WTC11 (cell line): ENCODE measurements around the gene CTNNA2. TPM values are rescaled to one million over a fixed set of nuclear protein-coding genes. Genes with fewer than 3 reads are reported as not detected.
A peak's percentile ranks its signal among the peaks of the same experiment; 100 is the strongest.

Experiments used
- ATAC-seq: fragments of 200-7000 bp; cut with Tn5 transposase; 2 replicates; pipeline ENCODE4 v1.10.0; 2021; ENCODE audit warnings: mild to moderate bottlenecking, moderate library complexity
- CTCF ChIA-PET: fragments of 300-600 bp; sonication (Branson Sonifier 250); formaldehyde crosslinking; loops from one replicate; lab custom pipeline; 2021; ENCODE audit warnings: antibody characterized with exemption; lab: Charles Lee
- POLR2A ChIA-PET: fragments of 350-600 bp; sonication (Branson Sonifier 250); formaldehyde crosslinking; loops from one replicate; lab custom pipeline; 2021; ENCODE audit warnings: antibody characterized with exemption; lab: Charles Lee
- DNase-seq: peaks from one replicate; pipeline ENCODE4 v3.0.0; 2021; ENCODE audit warnings: low spot score
- H3K27ac Mint-ChIP-seq: 2 replicates; pipeline ENCODE4 v1.8.0; 2021; ENCODE audit warnings: mixed read lengths
- H3K27me3 Mint-ChIP-seq: 2 replicates; pipeline ENCODE4 v1.8.0; 2021; ENCODE audit warnings: low read depth, mild to moderate bottlenecking, moderate library complexity, mixed read lengths
- H3K36me3 Mint-ChIP-seq: 2 replicates; pipeline ENCODE4 v1.8.0; 2021; ENCODE audit warnings: mixed read lengths
- H3K4me1 Mint-ChIP-seq: 2 replicates; pipeline ENCODE4 v1.8.0; 2022; ENCODE audit warnings: mixed read lengths
- H3K4me3 Mint-ChIP-seq: 2 replicates; pipeline ENCODE4 v1.8.0; 2021; ENCODE audit warnings: mild to moderate bottlenecking, moderate library complexity, mixed read lengths
- H3K9me3 Mint-ChIP-seq: 2 replicates; pipeline ENCODE4 v1.8.0; 2021; ENCODE audit warnings: mixed read lengths
- ATF6 ChIP-seq: sonication (generic); formaldehyde crosslinking; IDR thresholded peaks from 2 replicates; pipeline ENCODE4 v1.8.1; 2023; ENCODE audit warnings: mild to moderate bottlenecking, missing genetic modification reagents
- CBFB ChIP-seq: sonication (generic); formaldehyde crosslinking; IDR thresholded peaks from 2 replicates; pipeline ENCODE4 v1.8.1; 2022; ENCODE audit warnings: mild to moderate bottlenecking, low read depth, missing genetic modification reagents
- E2F1 ChIP-seq: sonication (generic); formaldehyde crosslinking; IDR thresholded peaks from 2 replicates; pipeline ENCODE4 v1.8.0; 2022; ENCODE audit warnings: mild to moderate bottlenecking, missing genetic modification reagents
- ESRRA ChIP-seq: sonication (generic); formaldehyde crosslinking; IDR thresholded peaks from 2 replicates; pipeline ENCODE4 v1.8.1; 2022; ENCODE audit warnings: mild to moderate bottlenecking, missing genetic modification reagents, borderline replicate concordance
- ETV6 ChIP-seq: sonication (generic); formaldehyde crosslinking; IDR thresholded peaks from 2 replicates; pipeline ENCODE4 v1.8.1; 2022; ENCODE audit warnings: mild to moderate bottlenecking, missing genetic modification reagents
- FOXJ3 ChIP-seq: sonication (generic); formaldehyde crosslinking; IDR thresholded peaks from 2 replicates; pipeline ENCODE4 v1.9.0; 2021; ENCODE audit warnings: missing genetic modification reagents, mild to moderate bottlenecking, borderline replicate concordance
- GRHL2 ChIP-seq: fragments of 250-450 bp; sonication (Bioruptor Pico); IDR thresholded peaks from 2 replicates; pipeline ENCODE4 v1.8.0; 2022; ENCODE audit warnings: mild to moderate bottlenecking, moderate library complexity; ENCODE audit not compliant: insufficient replicate concordance, severe bottlenecking
- HMGA2 ChIP-seq: fragments of 250-450 bp; sonication (Bioruptor Pico); IDR thresholded peaks from 2 replicates; pipeline ENCODE4 v1.4.0; 2021; ENCODE audit warnings: mild to moderate bottlenecking, moderate library complexity
- MAX ChIP-seq: sonication (generic); formaldehyde crosslinking; IDR thresholded peaks from 2 replicates; pipeline ENCODE4 v1.8.0; 2022; ENCODE audit warnings: mild to moderate bottlenecking, missing genetic modification reagents
- MXD4 ChIP-seq: fragments of 250-450 bp; sonication (Bioruptor Pico); IDR thresholded peaks from 2 replicates; pipeline ENCODE4 v1.8.0; 2021; ENCODE audit warnings: mild to moderate bottlenecking, moderate library complexity, borderline replicate concordance
- NFATC4 ChIP-seq: fragments of 250-450 bp; sonication (Bioruptor Pico); IDR thresholded peaks from 2 replicates; pipeline ENCODE4 v1.9.0; 2021; ENCODE audit warnings: mild to moderate bottlenecking
- NFE2L1 ChIP-seq: sonication (generic); formaldehyde crosslinking; IDR thresholded peaks from 2 replicates; pipeline ENCODE4 v1.8.1; 2023; ENCODE audit warnings: missing genetic modification reagents
- NR3C1 ChIP-seq: sonication (generic); formaldehyde crosslinking; conservative IDR thresholded peaks from 2 replicates; pipeline ENCODE4 v1.8.1; 2023; ENCODE audit warnings: low read depth, mild to moderate bottlenecking, missing genetic modification reagents
- RELA ChIP-seq: sonication (generic); formaldehyde crosslinking; IDR thresholded peaks from 2 replicates; pipeline ENCODE4 v1.8.1; 2022; ENCODE audit warnings: missing genetic modification reagents, mild to moderate bottlenecking, borderline replicate concordance
- SOX15 ChIP-seq: fragments of 250-450 bp; sonication (Bioruptor Pico); IDR thresholded peaks from 2 replicates; pipeline ENCODE4 v1.9.0; 2021; ENCODE audit warnings: mild to moderate bottlenecking
- ZNF425 ChIP-seq: fragments of 250-450 bp; sonication (Bioruptor Pico); conservative IDR thresholded peaks from 2 replicates; pipeline ENCODE4 v1.9.0; 2021; ENCODE audit warnings: mild to moderate bottlenecking
- ZNF671 ChIP-seq: fragments of 250-450 bp; sonication (Bioruptor Pico); IDR thresholded peaks from 2 replicates; pipeline ENCODE4 v1.8.0; 2021; ENCODE audit warnings: mild to moderate bottlenecking
- total RNA-seq: library from RNA; stranded (reverse); gene quantifications from 3 replicates; pipeline ENCODE4 v1.2.3, GENCODE V29; 2021
- TF ChIP-seq, protein P1 (sequence below): fragments of 250-450 bp; sonication (Bioruptor Pico); IDR thresholded peaks from 2 replicates; pipeline ENCODE4 v1.9.0; 2021; ENCODE audit warnings: mild to moderate bottlenecking
- TF ChIP-seq, protein P2 (sequence below): fragments of 250-450 bp; sonication (Bioruptor Pico); IDR thresholded peaks from 2 replicates; pipeline ENCODE4 v2.1.2; 2022; ENCODE audit warnings: mild to moderate bottlenecking, moderate library complexity
- TF ChIP-seq, protein P3 (sequence below): fragments of 250-450 bp; sonication (Bioruptor Pico); IDR thresholded peaks from 2 replicates; pipeline ENCODE4 v1.9.0; 2021; ENCODE audit warnings: mild to moderate bottlenecking

The CTNNA2 gene
- total RNA-seq, 1 experiment from 2014 or later: 3.8 TPM

DNA sequence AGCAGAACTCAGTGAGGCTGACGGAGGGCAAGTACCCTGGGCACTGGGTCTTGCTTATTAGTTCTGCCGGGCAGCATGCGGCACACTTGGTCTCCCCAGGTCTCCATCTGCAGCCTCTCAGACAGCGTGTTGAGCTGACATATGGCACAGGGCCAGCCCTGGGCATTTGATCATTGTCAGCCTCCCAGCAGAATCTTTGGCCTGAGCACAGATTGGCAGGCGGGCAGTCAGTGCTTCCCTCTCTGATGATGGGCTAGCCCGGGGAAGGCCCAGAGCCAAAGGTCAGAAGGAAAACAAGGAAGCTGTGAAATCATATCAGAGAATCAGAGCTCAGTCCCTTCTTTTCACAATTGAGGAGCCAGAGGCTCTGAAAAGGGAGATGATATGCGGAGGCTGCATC is 941.8 kb downstream of the CTNNA2 start (continued):
- TF ChIP-seq ZNF425 (CRISPR knock-in tag): no peak

DNA sequence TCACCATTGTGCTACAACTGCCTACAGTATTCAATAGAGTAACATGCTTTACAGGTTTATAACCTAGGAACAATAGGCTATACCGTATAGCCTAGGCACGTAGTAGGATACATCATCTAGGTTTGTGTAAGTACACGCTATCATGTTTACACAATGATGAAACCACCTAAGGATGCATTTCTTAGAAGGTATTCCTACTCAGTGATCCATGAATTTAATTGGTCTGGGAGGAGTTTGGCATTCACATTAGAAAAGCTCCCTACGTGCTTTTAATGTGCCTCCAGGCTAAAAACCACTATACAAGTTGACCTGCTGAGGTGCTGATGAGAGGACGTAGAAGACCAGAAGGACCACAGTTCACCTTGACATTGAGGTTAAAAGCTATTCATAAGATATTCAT is 946.2 kb downstream of the CTNNA2 start:
- no peak overlapping the region for H3K27ac Mint-ChIP-seq
- H3K9me3 Mint-ChIP-seq: peaks cover 2% of the 10 kb centered on the region; the same call in 1 of the 2 replicates
- POLR2A ChIA-PET: no interaction called here
- ATAC-seq (peak; percentile 55), DNase-seq (no peak)
- peaks cover 3% of the 10 kb centered on the region; the same call in 1 of the 2 replicates for H3K36me3 Mint-ChIP-seq
- TF ChIP-seq RELA (CRISPR knock-in tag) (no peak), ESRRA (CRISPR knock-in tag) (no peak), MAX (CRISPR knock-in tag) (no peak), E2F1 (CRISPR knock-in tag) (no peak), GRHL2 (CRISPR knock-in tag) (no peak), SOX15 (CRISPR knock-in tag) (no peak)
- TF ChIP-seq, protein P1, sequence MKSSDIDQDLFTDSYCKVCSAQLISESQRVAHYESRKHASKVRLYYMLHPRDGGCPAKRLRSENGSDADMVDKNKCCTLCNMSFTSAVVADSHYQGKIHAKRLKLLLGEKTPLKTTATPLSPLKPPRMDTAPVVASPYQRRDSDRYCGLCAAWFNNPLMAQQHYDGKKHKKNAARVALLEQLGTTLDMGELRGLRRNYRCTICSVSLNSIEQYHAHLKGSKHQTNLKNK (CRISPR knock-in tag): peak; percentile 46; the same call in 1 of the 2 replicates
- TF ChIP-seq, protein P2, sequence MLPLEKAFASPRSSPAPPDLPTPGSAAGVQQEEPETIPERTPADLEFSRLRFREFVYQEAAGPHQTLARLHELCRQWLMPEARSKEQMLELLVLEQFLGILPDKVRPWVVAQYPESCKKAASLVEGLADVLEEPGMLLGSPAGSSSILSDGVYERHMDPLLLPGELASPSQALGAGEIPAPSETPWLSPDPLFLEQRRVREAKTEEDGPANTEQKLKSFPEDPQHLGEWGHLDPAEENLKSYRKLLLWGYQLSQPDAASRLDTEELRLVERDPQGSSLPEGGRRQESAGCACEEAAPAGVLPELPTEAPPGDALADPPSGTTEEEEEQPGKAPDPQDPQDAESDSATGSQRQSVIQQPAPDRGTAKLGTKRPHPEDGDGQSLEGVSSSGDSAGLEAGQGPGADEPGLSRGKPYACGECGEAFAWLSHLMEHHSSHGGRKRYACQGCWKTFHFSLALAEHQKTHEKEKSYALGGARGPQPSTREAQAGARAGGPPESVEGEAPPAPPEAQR (CRISPR knock-in tag): no peak
- peaks cover 88% of the 10 kb centered on the region for H3K27me3 Mint-ChIP-seq
- peaks cover 52% of the 10 kb centered on the region for H3K4me1 Mint-ChIP-seq
- no peak overlapping the region for H3K4me3 Mint-ChIP-seq
- CTCF ChIA-PET: no interaction called here

DNA sequence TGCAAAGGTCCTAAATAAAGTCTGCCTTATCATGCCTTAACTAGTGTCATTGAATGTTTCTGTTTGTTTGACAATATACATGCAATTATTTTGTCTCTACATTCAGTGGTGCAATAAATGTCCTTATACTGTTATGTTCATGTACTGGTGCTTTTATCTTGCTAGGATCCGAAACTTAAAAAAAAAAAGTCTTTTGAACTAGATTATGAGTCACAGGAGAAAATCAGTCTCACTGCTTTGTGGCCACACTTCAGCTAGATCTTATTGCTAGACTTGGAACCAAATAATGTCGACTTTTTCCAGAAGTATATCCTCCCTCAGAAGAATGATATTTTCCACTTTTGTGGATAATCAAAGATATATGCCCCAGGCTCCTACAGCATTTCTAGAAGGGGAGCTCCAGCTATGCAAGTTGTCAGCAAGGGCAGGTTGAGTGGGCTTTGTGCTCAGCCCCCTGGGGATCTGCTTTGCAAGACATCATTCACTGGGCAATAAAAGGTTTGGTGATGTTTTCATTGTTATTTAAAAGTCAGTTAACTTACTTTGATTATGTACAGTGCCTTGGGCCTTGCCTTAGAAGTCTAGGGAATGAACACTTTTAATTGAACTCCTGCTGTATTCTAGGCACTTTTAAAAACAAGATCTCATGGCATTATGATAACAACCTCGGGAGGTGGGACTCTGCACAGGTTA is 948.8 kb downstream of the CTNNA2 start:
- peaks cover 3% of the 10 kb centered on the region; the same call in 1 of the 2 replicates for H3K9me3 Mint-ChIP-seq
- ATAC-seq: peak; percentile 68
- POLR2A ChIA-PET: no interaction called here
- no peak overlapping the region for H3K27ac Mint-ChIP-seq
- no peak overlapping the region for H3K4me3 Mint-ChIP-seq
- peak; percentile 26 for DNase-seq
- no peak for TF ChIP-seq HMGA2
- no peak for TF ChIP-seq MAX (CRISPR knock-in tag)
- TF ChIP-seq MXD4 (CRISPR knock-in tag): no peak
- no peak for TF ChIP-seq ZNF671
- no peak for TF ChIP-seq ETV6
- TF ChIP-seq, protein P3, sequence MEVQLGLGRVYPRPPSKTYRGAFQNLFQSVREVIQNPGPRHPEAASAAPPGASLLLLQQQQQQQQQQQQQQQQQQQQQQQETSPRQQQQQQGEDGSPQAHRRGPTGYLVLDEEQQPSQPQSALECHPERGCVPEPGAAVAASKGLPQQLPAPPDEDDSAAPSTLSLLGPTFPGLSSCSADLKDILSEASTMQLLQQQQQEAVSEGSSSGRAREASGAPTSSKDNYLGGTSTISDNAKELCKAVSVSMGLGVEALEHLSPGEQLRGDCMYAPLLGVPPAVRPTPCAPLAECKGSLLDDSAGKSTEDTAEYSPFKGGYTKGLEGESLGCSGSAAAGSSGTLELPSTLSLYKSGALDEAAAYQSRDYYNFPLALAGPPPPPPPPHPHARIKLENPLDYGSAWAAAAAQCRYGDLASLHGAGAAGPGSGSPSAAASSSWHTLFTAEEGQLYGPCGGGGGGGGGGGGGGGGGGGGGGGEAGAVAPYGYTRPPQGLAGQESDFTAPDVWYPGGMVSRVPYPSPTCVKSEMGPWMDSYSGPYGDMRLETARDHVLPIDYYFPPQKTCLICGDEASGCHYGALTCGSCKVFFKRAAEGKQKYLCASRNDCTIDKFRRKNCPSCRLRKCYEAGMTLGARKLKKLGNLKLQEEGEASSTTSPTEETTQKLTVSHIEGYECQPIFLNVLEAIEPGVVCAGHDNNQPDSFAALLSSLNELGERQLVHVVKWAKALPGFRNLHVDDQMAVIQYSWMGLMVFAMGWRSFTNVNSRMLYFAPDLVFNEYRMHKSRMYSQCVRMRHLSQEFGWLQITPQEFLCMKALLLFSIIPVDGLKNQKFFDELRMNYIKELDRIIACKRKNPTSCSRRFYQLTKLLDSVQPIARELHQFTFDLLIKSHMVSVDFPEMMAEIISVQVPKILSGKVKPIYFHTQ: no peak
- no peak for TF ChIP-seq NFATC4 (CRISPR knock-in tag)
- no peak for TF ChIP-seq NFE2L1 (CRISPR knock-in tag)
- no peak for TF ChIP-seq FOXJ3 (CRISPR knock-in tag)
- no peak for TF ChIP-seq CBFB (CRISPR knock-in tag)
- no peak for TF ChIP-seq NR3C1 (CRISPR knock-in tag)
- no peak for TF ChIP-seq ATF6 (CRISPR knock-in tag)
- H3K36me3 Mint-ChIP-seq: peaks cover 3% of the 10 kb centered on the region; the same call in 1 of the 2 replicates
- H3K27me3 Mint-ChIP-seq: peaks cover 70% of the 10 kb centered on the region
- CTCF ChIA-PET: interaction anchor here (1.3 kb wide), 1 partner anchor 38 kb away, joined by 3 read pairs; no protein-coding TSS in a partner anchor
- peaks cover 73% of the 10 kb centered on the region for H3K4me1 Mint-ChIP-seq
